Fibroblast of the aortic adventitia (primary cell): ENCODE results near the gene SRGAP3. TPM values are rescaled to one million over a fixed set of nuclear protein-coding genes. Genes with fewer than 3 reads are reported as not detected.

ENCODE experiments used
- DNase-seq: peaks from one replicate; pipeline ENCODE4 v3.0.0-alpha.2; 2010; ENCODE audit warnings: low read depth
- H3K4me3 ChIP-seq: 2 replicates; pipeline ENCODE4 v1.5.1; 2011; ENCODE audit warnings: low read depth, mild to moderate bottlenecking, control low read depth, low read length, moderate library complexity
- CTCF ChIP-seq: IDR thresholded peaks from 2 replicates; pipeline ENCODE4 v1.5.1; 2011; ENCODE audit warnings: mild to moderate bottlenecking, low read length, control low read depth, inconsistent platforms; ENCODE audit not compliant: insufficient read depth
- total RNA-seq: library from RNA; depleted of rRNA; stranded (reverse); fragments of >200 nt; gene quantifications from 2 replicates; pipeline ENCODE4 v1.2.3, GENCODE V29; 2012; ENCODE audit warnings: low replicate concordance

SRGAP3 gene
- total RNA-seq, 1 donor: 4.6 TPM

- no peak overlapping the region for H3K4me3 ChIP-seq
- no peak for DNase-seq
- no peak for TF ChIP-seq CTCF
Measured at GRCh38 chr3:9121366-9122001, 128.0 kb downstream of the SRGAP3 start.

- no peak for DNase-seq
- TF ChIP-seq CTCF: no peak
- H3K4me3 ChIP-seq: no peak overlapping the region
Measured at GRCh38 chr3:9119331-9119730, 130.1 kb downstream of the SRGAP3 start.

GRCh38 chr3:9118222-9118621 lies 131.2 kb downstream of the SRGAP3 start:
- no peak for TF ChIP-seq CTCF
- DNase-seq: no peak
- H3K4me3 ChIP-seq: no peak overlapping the region

DNA sequence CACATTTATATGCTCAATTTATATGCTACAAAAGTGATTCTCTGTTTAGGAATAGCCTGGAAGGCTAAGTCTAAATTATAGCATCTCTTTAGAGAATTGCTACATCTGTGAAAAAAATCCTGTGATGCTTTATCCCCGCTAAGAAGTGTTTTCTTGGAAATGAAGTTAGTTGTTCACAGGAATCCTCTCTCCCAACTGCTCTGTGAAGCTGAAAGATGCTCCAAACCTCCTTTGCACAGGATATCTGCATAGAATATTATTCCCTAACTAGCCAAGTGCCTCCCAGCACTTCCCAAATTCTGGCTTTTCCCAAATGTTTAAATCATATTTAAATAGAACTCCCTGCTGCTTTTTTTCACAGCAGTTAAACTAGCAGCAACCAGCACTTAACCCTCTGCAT lies 132.2 kb downstream of the SRGAP3 start:
- DNase-seq: no peak
- no peak for TF ChIP-seq CTCF
- no peak overlapping the region for H3K4me3 ChIP-seq

GRCh38 chr3:9116336-9116735 lies 133.1 kb downstream of the SRGAP3 start:
- H3K4me3 ChIP-seq: no peak overlapping the region
- no peak for DNase-seq
- no peak for TF ChIP-seq CTCF

DNA sequence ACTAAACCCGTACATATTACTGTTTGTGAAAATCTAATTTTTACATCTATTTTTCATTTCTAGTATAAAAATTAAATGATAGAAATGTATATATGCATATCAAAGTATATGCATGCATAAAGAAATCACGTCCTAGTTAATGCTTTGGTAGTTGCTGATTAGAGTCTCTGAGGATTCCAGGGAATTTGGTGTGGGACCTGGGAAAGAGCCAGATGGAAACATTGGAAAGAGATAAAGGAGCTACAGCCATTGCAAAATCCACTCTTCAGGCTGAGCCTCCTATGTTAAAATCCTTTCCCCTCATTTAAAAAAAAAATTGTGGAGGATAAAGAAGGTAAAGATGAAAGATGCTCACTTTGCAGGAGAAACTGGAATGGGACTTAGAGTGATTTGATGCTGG lies 134.1 kb downstream of the SRGAP3 start:
- no peak for DNase-seq

More for the DNA sequence above, 134.1 kb downstream of the SRGAP3 start:
- no peak overlapping the region for H3K4me3 ChIP-seq
- no peak for TF ChIP-seq CTCF
